IPS-11a (cell line): ENCODE measurements around the gene RAB20.
"Not testable (repeated sequence)": the region's sequence is repeated elsewhere in the genome, so short reads cannot be mapped to it uniquely, and the experiment has no call there.

Experiments
- H3K4me3 ChIP-seq: one replicate; pipeline ENCODE4 v1.5.1; 2013; ENCODE audit warnings: low read depth, low read length, control low read depth

RAB20 gene

GRCh38 chr13:110512198-110512740, 49.3 kb downstream of the RAB20 start:
- no peak overlapping the region for H3K4me3 ChIP-seq

- H3K4me3 ChIP-seq = no peak overlapping the region
Observed at GRCh38 chr13:110511509-110512181, 49.9 kb downstream of the RAB20 start.

GRCh38 chr13:110509971-110510786, 51.3 kb downstream of the RAB20 start:
- H3K4me3 ChIP-seq = no peak overlapping the region

- H3K4me3 ChIP-seq = no peak overlapping the region
Observed at GRCh38 chr13:110509478-110509926, 52.0 kb downstream of the RAB20 start.

- no peak overlapping the region for H3K4me3 ChIP-seq
Observed at GRCh38 chr13:110507678-110508381, 53.7 kb downstream of the RAB20 start.

GRCh38 chr13:110506859-110507566, 54.5 kb downstream of the RAB20 start:
- no peak overlapping the region for H3K4me3 ChIP-seq

GRCh38 chr13:110506396-110506795, 55.1 kb downstream of the RAB20 start:
- no peak overlapping the region for H3K4me3 ChIP-seq

GRCh38 chr13:110505594-110505993, 55.9 kb downstream of the RAB20 start:
- H3K4me3 ChIP-seq = no peak overlapping the region

- no peak overlapping the region for H3K4me3 ChIP-seq
Observed at GRCh38 chr13:110503979-110504499, 57.5 kb downstream of the RAB20 start.

- H3K4me3 ChIP-seq = no peak overlapping the region
Observed at GRCh38 chr13:110503037-110503901, 58.3 kb downstream of the RAB20 start.

GRCh38 chr13:110501188-110501587, 60.3 kb downstream of the RAB20 start:
- no peak overlapping the region for H3K4me3 ChIP-seq

- no peak overlapping the region for H3K4me3 ChIP-seq
Observed at GRCh38 chr13:110500341-110500740, 61.2 kb downstream of the RAB20 start.

GRCh38 chr13:110499621-110500281, 61.8 kb downstream of the RAB20 start:
- H3K4me3 ChIP-seq = no peak overlapping the region

- no peak overlapping the region for H3K4me3 ChIP-seq
Observed at GRCh38 chr13:110498765-110499164, 62.8 kb downstream of the RAB20 start.

GRCh38 chr13:110498327-110498726, 63.2 kb downstream of the RAB20 start:
- H3K4me3 ChIP-seq = no peak overlapping the region

- H3K4me3 ChIP-seq = not testable (repeated sequence)
Observed at GRCh38 chr13:110497896-110498295, 63.6 kb downstream of the RAB20 start.

- no peak overlapping the region for H3K4me3 ChIP-seq
Observed at GRCh38 chr13:110497003-110497402, 64.5 kb downstream of the RAB20 start.

GRCh38 chr13:110496281-110496680, 65.2 kb downstream of the RAB20 start:
- no peak overlapping the region for H3K4me3 ChIP-seq

GRCh38 chr13:110495881-110496280, 65.6 kb downstream of the RAB20 start:
- H3K4me3 ChIP-seq = no peak overlapping the region
